Measurements from ENCODE around the gene MATN1.

DNA sequence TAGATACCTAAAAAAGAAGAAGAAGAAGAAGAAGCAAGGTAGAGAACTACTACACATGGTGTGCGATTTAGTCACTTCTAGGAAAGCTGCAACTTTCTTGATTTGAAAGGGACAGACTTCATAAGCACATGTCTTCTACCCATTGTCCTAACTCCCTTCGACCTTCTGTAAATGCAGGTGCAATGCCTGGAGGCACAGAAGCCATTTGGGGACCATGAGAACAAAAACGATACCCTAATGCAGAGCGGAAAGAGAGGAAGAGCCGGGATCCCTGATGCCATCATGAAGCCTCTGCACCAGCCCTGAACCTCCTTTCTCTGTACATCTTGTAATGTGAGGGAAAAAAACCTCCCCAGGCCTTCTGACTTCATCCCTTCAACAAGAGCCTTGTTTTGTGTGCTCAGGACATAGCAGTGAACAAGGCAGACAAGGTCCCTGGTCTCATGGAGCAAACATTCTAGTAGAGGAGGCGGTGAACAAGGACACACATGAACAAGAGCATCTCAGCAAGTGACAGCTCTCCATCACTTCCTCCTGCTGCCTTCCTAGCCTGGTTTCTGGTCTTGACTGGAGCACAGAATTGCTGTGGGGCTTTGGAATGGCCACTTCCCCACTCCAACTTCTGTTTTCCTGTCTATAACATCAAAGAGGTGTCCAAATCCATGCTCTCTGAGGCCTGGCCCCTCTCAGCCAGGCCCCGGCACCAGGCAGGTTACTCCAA is 39.7 kb upstream of the MATN1 start:
- TF ChIP-seq EZH2 (IDR thresholded peaks at IDR 0.05; ENCODE audit: insufficient read depth, poor library complexity, severe bottlenecking) (no peak), EZH2phosphoT487 (IDR thresholded peaks at IDR 0.05; ENCODE audit: insufficient read depth, low read depth) (no peak)
